Omental fat pad (tissue), 4 donors: ENCODE data around the gene NSUN7. TPM values are rescaled to one million over a fixed set of nuclear protein-coding genes. Genes with fewer than 3 reads are reported as not detected.

Experiments used
- ATAC-seq: fragments of 150-250 bp; one replicate; pipeline ENCODE4 v1.9.1; 2016; ENCODE audit warnings: mild to moderate bottlenecking, moderate library complexity; ENCODE audit not compliant: low FRiP score
- DNase-seq: peaks from one replicate; pipeline ENCODE4 v3.0.0-alpha.2; 2019; ENCODE audit warnings: low spot score
- CTCF ChIP-seq, 3 donors: fragments of 450-650 bp; IDR thresholded peaks; one replicate each; pipeline ENCODE4 v1.5.1; 2016 to 2017; ENCODE audit warnings: antibody characterized with exemption in 3 of 3, mild to moderate bottlenecking in 3 of 3, moderate library complexity in 2 of 3
- total RNA-seq, 4 donors: library from RNA; depleted of rRNA; stranded (reverse); fragments of >200 nt; gene quantifications; one replicate each; pipeline ENCODE4 v1.1.0, GENCODE V29; 2016

Gene NSUN7
- total RNA-seq, 4 donors from 2014 or later, result 1.1 to 6.0 (median 1.3) TPM

GRCh38 chr4:40837094-40837870 is 87.5 kb downstream of the NSUN7 start:
- no peak for TF ChIP-seq CTCF (IDR thresholded peaks at IDR 0.05)
- no peak for DNase-seq
- ATAC-seq, result no peak

- ATAC-seq (no peak), DNase-seq (no peak)
- TF ChIP-seq CTCF (IDR thresholded peaks at IDR 0.05), result no peak
Measured at GRCh38 chr4:40838742-40839141, 89.0 kb downstream of the NSUN7 start.

- no peak for TF ChIP-seq CTCF (IDR thresholded peaks at IDR 0.05)
- no peak for DNase-seq
- ATAC-seq, result no peak
Measured at GRCh38 chr4:40840255-40840984, 90.7 kb downstream of the NSUN7 start.

GRCh38 chr4:40840985-40841571 is 91.3 kb downstream of the NSUN7 start:
- no peak for TF ChIP-seq CTCF (IDR thresholded peaks at IDR 0.05)
- no peak for ATAC-seq
- peak; percentile 89 for DNase-seq

- ATAC-seq, result no peak
- no peak for DNase-seq
- TF ChIP-seq CTCF (IDR thresholded peaks at IDR 0.05), result no peak
Measured at GRCh38 chr4:40842318-40842717, 92.6 kb downstream of the NSUN7 start.

- no peak for TF ChIP-seq CTCF (IDR thresholded peaks at IDR 0.05)
- DNase-seq (no peak), ATAC-seq (no peak)
Measured at GRCh38 chr4:40842725-40843423, 93.1 kb downstream of the NSUN7 start.
